Measurements from ENCODE around the gene TEX29. TPM values are rescaled to one million over a fixed set of nuclear protein-coding genes. Genes with fewer than 3 reads are reported as not detected.

Gene TEX29
- total RNA-seq, 1 donor from 2014 or later: 0.20 TPM

- DNase-seq (ENCODE audit: low read depth in 2 of 2): no peak
These were observed 46.9 kb downstream of the TEX29 start for GRCh38 chr13:111367340-111367739.

DNA sequence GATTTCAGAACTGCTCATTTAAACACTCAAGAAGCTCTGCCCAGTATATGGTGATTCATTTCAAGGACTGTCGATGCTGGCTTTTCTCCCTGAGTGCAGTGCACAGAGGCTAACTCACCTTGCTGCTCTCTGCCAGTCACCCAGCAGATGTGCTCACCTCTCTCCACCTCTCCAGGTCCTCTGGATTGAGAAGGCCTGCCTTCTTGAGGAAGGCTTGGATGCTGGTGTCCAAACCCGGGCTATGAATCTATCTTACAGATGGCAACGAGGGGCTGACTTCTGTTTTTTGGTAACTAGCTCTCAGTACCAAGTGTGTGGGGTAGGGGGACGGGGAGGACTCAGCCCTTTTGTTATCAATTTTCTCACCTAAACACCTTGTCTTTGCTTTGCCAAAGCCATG is 47.6 kb downstream of the TEX29 start:
- no peak for DNase-seq (ENCODE audit: low read depth in 2 of 2)

GRCh38 chr13:111370147-111370546 is 49.7 kb downstream of the TEX29 start:
- no peak for DNase-seq (ENCODE audit: low read depth in 2 of 2)

DNA sequence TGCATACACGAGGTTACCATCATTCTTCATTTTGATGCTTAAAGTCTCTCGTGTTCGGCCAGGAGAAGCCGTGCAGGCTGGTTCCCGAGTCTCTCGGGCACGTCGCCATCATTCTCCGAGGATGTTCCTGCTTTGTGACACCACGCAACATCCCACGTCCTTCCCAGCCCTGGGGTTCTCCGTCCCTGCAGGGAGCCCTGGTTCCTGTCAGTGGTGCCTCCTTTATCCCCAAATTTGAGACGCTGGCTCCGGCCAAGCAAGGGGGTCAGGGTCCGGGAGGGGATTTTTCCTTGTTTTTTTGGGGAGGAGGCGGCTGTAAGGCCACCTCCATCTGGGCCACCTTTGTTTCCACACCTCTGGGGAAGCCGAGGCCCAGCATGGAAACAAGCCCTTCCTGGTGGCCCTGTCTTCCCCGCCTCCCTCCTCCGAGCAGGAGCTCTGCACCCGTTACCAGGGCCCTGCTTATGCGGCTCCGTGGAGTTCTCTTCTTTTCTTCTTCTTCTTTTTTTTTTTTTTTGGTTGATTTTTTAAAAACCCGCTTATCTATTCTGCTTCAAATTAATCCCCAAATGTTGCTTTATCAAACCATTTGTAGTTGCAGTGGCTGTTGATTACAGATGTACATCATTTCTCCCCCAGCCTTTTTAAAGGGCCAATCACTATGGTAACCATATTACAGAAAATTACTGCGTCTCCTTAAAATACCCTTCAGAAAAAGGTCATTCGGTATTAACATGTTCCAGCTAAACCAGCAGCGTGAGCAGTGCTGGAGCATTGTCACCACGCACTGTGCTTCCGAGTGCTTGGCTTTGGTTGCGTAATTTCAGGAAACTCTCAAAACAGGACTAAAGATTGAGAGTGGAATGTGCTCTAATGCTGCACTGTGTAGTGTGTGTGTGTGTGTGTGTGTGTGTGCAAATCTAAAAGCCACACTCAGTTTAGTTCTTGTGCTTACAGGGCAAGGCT is 50.4 kb downstream of the TEX29 start:
- peak in 1 of 2 donors; percentile 20 for DNase-seq (ENCODE audit: low read depth in 2 of 2)

DNA sequence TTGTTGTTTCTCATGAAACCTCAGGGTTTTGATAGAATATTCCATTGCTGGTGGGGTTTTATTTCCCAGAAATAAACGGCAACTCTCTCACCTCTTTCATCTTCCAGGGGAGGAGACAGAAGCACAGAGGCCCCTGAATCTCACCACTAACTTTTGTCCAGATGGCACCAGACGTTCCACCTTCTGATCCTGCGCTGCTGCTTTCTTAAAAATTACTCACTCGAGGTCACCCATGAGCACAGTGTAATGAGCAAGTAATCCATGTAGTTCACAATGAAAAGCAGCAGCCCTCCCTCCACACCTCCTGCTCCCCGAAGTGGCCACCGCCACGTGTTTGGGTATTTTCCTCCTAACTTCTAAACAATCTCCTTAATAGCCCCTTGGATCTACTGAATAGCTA is 51.3 kb downstream of the TEX29 start:
- no peak for DNase-seq (ENCODE audit: low read depth in 2 of 2)

DNA sequence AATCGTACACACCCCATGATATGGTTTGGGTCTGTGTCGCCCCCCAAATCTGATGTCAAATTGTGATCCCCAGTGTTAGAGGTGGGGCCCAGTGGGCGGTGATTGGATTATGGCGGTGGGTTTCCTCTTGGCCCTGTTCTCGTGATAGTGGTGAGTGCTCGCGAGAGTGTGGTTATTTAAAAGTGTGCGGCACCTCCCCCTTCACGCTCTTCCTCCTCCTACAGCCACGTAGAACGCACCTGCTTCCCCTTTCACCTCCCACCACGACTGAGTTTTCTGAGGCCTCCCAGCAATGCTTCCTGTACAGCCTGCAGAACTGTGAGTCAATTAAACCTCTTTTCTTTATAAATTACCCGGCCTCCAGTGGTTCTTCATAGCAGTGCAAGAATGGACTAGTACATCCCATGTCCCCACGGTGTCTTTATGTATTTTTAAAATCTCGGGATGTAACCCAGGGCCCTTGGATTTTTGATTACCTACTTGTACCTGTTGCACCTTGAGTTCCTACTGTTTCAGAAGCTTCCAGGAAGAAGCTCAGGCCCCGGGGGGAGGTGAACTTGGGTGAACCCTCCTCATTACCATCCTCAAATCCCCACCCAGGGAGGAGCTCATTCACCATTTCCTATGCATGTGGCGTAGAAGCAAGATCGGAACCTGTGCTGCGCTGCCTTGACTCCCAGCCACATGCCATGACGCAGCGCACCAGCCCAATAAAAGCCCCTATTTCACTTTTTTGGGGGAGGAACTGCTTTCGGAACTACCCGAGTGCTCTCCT is 52.4 kb downstream of the TEX29 start:
- no peak for DNase-seq (ENCODE audit: low read depth in 2 of 2)

GRCh38 chr13:111373486-111373885 is 53.0 kb downstream of the TEX29 start:
- no peak for DNase-seq (ENCODE audit: low read depth in 2 of 2)

- DNase-seq (ENCODE audit: low read depth in 2 of 2): no peak
These were observed 60.0 kb downstream of the TEX29 start for GRCh38 chr13:111380431-111380830.

DNA sequence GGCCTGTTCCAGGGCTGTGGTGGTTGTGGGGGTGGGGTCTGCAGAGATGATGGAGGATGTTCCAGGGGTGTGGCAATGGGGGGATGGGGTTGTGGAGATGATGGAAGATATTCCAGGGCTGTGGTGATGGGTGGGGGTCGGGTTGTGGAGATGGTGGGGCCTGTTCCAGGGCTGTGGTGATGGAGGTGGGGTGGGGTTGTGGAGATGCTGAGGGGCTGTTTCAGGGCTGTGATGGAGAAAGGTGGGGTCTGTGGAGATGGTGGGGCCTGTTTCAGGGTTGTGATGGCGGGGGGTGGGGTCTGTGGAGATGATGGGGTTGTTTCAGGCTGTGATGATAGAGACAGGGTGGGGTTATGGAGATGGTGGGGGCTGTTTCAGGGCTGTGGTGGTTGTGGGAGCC is 62.0 kb downstream of the TEX29 start:
- DNase-seq (ENCODE audit: low read depth in 2 of 2): no peak

- no peak for DNase-seq (ENCODE audit: low read depth in 2 of 2)
These were observed 62.4 kb downstream of the TEX29 start for GRCh38 chr13:111382877-111383276.

DNA sequence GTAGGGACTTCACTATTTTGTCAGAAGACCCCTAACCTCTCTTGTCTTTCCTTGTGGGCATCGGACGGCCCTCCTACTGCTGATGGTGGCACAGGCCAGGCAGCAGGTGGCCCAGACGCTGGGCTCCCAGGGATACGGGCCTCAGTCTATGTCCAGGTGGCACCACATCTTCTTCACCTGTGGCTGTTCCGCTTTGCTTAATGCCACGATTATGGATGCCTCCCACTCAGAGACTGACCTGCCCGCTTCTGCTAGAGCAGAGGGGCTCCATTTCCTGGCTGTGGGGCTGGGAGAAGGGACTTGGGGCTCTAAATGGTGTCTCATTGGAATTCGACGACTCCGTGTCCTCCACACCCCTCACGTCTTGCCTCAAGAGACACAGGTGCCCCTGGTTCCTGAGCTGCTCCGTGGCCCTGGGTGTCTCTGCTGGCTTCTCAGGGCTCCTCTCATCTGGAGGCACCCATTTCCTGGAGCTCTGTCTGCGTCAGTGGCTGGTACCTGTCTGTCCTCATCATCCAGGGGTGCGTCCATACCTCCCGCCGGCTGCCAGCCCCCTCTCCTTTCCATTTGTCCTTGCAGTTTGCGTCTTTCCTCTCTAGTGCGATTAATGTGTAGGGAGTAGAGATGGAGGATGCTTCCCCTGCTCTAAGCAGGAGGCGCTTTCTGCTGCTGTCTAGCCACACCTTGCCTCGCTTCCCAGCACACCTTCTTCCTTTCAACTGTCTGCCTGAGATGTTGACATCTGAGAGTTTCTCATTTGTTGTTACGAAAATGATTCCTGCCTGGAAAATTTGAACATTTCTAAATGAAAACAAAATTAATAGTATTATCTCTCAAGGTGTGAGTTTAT is 63.4 kb downstream of the TEX29 start:
- DNase-seq (ENCODE audit: low read depth in 2 of 2): no peak

GRCh38 chr13:111384441-111385182 is 64.2 kb downstream of the TEX29 start:
- no peak for DNase-seq (ENCODE audit: low read depth in 2 of 2)

GRCh38 chr13:111385183-111385857 is 64.9 kb downstream of the TEX29 start:
- no peak for DNase-seq (ENCODE audit: low read depth in 2 of 2)

DNA sequence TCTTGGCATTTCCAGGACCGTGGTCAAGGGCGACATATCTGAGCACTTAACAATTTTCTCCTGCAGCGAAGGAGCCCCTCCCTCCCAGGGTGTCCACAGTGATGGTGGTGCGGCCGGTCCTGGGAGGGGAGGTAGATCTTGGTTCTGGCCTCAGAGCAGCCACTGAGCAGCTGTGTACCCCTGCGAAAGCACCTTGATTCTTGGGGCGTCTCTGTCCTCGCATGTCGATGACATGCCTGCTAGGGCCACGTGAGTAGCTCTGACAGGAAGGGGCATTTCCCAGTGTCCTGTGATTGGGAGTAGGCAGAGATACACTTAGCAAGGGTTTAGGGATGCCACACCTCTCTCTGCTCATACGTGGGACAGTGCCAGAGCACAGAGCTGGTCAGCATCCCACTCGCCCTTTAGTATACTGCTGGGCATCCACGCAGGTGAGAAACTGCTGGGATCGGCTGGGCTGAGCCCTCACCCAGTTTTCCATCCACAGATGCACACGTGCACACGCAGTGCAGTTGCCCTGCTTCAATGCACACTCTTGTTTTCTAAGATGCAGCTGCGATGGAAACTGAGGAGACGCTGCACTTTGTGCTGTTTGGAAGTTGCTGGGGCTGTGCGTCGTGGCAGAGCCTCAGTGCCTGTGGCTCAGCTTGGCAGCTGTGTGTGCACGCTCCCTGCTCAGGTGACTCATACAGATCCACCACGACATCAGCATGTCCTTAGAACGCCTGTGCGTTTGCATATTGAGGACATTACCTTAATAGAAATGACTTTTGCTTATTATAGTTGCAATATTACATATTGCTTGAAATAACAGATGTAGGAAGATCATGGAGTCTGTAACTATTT is 66.8 kb downstream of the TEX29 start:
- DNase-seq (ENCODE audit: low read depth in 2 of 2): no peak

- no peak for DNase-seq (ENCODE audit: low read depth in 2 of 2)
These were observed 67.6 kb downstream of the TEX29 start for GRCh38 chr13:111387945-111388600.

- no peak for DNase-seq (ENCODE audit: low read depth in 2 of 2)
These were observed 68.5 kb downstream of the TEX29 start for GRCh38 chr13:111388851-111389500.

DNA sequence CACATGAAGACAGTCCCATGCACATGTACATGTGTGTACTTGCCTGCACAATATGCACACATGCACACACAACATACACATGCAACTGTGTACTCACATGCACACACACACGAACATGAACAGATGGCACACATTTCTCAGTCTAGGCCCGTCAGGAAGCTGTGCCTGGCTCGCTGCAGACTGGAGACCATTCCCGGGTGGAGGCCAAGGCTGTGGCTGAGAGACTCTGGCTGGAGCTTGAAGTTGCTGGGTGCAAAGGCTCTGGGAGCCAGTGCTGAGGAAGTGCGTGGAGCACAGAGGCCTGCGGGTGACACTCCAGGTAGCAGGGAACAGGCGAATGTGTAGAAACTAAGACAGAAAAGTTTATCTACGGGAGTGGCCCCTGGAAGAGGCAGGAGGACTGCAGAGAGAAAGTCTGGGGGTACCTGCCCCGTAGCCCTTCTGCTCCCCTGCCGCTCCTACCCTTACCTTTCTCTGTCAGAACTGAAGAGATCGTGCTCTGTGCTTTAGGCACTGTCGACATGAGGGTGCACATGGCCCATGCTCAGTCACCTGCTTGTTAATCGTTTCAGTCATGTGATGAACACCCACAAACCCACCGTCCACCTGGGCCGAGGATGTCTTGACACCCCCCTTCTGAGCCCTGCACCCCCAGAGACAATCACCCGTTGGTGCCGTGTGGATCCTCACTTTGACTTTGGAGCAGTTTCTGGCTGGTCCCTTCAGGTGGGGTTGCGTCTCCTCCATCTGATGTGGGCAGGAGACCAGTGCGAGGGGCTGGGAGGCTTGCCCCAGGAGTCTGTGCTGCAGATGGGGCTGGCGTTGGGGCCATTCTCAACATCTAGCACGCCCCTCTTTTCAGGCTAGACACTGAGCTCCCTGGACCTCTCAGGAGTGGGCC is 69.4 kb downstream of the TEX29 start:
- DNase-seq (ENCODE audit: low read depth in 2 of 2): no peak

Data from lung microvascular endothelial cell (primary cell).